GM13976 (cell line): ENCODE data around the gene SREBF1.

ENCODE experiments used
- DNase-seq: peaks from one replicate; pipeline ENCODE4 v3.0.0; 2012; ENCODE audit warnings: low spot score
- in situ Hi-C: fragments of 300-500 bp; cut with MboI; formaldehyde crosslinking; loops from one replicate; pipeline ENCODE4 v1.12.0; 2022; ENCODE audit warnings: low sequenced_read_pairs, mixed read lengths, inconsistent platforms; ENCODE audit not compliant: unreplicated experiment
- TF ChIP-seq, protein P1 (sequence below): IDR thresholded peaks from 2 replicates; pipeline ENCODE4 v1.5.1; 2012; ENCODE audit warnings: borderline replicate concordance, mild to moderate bottlenecking; ENCODE audit not compliant: insufficient read depth; ENCODE audit errors: extremely low read depth, missing control alignments, control extremely low read depth

SREBF1 gene

GRCh38 chr17:17767887-17768418 lies 68.8 kb downstream of the SREBF1 start:
- no peak for DNase-seq
- in situ Hi-C loops = no loop called here
- TF ChIP-seq, protein P1, sequence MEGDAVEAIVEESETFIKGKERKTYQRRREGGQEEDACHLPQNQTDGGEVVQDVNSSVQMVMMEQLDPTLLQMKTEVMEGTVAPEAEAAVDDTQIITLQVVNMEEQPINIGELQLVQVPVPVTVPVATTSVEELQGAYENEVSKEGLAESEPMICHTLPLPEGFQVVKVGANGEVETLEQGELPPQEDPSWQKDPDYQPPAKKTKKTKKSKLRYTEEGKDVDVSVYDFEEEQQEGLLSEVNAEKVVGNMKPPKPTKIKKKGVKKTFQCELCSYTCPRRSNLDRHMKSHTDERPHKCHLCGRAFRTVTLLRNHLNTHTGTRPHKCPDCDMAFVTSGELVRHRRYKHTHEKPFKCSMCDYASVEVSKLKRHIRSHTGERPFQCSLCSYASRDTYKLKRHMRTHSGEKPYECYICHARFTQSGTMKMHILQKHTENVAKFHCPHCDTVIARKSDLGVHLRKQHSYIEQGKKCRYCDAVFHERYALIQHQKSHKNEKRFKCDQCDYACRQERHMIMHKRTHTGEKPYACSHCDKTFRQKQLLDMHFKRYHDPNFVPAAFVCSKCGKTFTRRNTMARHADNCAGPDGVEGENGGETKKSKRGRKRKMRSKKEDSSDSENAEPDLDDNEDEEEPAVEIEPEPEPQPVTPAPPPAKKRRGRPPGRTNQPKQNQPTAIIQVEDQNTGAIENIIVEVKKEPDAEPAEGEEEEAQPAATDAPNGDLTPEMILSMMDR = no peak

DNA sequence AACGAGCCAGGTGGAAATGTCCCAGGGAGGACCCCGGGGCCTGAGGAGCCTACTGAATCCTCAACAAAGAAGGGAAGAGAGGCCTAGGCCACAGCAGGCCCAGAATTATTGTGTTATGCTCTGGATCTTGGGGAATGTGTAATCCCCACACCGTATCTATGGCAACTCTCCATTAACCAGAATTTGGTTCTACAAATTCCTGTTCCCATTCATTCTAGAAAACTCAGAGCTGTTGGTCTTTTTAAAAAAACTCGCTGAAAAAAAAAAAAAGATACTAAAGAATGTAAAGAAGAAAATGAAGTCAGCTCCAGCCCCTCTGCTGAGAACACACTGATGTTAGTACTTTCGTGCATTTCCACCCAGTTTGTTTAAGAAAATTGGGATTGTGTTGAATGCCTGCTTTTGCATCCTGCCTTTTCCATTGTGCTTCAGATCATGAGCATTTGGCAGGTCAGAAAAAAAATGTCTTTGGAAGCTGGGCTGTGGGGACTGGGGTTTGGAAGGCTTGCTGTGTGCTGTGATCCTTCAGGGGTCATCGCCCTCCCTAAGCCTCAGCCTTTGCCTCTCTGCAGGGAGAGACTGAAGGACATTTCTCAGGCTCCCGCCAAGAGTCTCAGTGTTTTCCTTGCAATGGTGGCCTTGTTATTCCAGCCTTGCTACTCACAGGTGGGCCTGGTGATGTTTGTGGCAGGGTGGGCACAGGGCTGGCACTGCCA lies 69.5 kb downstream of the SREBF1 start:
- TF ChIP-seq, protein P1 = no peak
- in situ Hi-C loops = no loop called here
- DNase-seq = no peak

DNA sequence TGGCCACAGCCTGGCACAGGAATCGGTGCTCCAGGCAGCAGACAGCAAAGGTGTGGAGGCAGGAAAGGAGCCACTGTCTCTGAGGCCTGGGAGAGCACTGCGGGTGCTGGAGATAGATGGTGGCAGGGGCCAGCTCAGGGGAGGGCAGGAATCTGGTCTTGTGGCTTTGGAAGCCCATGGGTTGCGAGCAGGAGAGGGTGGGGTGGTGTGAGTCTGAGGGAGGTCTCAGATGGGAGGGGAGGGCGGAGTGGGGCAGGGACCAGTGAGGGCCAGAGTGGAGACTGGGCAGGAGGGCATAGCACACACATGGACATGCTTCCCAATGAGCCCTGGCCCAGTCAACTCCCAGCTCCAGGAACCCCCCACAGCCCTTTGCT lies 70.1 kb downstream of the SREBF1 start:
- DNase-seq = no peak
- in situ Hi-C loops = no loop called here

GRCh38 chr17:17766077-17766743 lies 70.6 kb downstream of the SREBF1 start:
- TF ChIP-seq, protein P1 = no peak

More for the DNA sequence above, 70.1 kb downstream of the SREBF1 start:
- TF ChIP-seq, protein P1 = no peak

DNA sequence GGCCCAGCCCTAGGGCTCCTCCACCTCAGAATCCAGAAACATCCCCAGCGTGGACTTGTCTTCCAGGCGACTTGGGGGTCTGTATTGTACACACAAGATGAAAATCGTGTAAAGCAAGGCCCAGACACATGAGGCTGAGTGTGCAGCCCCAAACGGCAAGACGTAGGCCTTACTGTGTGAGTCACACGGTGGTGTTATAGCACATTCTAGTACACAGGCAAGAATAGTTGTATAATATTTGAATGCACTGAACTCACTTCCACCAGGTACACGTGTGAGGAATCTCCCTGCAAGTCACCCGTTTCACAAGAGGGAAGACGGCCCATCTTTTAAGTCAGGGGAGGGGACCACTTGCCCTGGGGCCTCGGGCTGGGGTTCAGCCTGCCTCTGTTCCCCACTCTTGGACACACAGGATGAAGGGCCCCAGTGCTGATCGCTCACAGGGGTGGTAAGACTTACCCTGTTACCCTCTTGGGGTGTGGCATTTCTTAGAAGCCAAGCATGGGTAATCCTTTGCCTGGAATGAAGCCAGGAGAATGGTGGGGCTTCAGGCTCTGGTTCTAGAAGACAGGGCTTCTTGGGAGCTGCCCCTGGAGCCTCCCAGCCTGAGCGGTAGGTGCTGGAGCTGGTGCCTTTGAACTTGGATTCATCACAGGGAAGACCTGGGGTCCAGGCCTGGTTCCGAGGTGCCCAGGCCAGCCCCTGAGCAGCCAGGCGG lies 71.3 kb downstream of the SREBF1 start:
- no peak for DNase-seq
- in situ Hi-C loops = no loop called here
- TF ChIP-seq, protein P1 = no peak

More at GRCh38 chr17:17766077-17766743, 70.6 kb downstream of the SREBF1 start:
- peak; percentile 82 for DNase-seq
- in situ Hi-C loops = no loop called here

- no peak for DNase-seq
- in situ Hi-C loops = no loop called here
- TF ChIP-seq, protein P1 = no peak
Observed at GRCh38 chr17:17763734-17764133, 73.1 kb downstream of the SREBF1 start.
